ENCODE measurements around the gene NTM.

- TF ChIP-seq, protein P1, sequence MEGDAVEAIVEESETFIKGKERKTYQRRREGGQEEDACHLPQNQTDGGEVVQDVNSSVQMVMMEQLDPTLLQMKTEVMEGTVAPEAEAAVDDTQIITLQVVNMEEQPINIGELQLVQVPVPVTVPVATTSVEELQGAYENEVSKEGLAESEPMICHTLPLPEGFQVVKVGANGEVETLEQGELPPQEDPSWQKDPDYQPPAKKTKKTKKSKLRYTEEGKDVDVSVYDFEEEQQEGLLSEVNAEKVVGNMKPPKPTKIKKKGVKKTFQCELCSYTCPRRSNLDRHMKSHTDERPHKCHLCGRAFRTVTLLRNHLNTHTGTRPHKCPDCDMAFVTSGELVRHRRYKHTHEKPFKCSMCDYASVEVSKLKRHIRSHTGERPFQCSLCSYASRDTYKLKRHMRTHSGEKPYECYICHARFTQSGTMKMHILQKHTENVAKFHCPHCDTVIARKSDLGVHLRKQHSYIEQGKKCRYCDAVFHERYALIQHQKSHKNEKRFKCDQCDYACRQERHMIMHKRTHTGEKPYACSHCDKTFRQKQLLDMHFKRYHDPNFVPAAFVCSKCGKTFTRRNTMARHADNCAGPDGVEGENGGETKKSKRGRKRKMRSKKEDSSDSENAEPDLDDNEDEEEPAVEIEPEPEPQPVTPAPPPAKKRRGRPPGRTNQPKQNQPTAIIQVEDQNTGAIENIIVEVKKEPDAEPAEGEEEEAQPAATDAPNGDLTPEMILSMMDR (conservative IDR thresholded peaks at IDR 0.05; ENCODE audit: low read length): no peak
- TF ChIP-seq EZH2phosphoT487 (IDR thresholded peaks at IDR 0.05; ENCODE audit: borderline replicate concordance): no peak
Measured at GRCh38 chr11:131386408-131386807, 16.0 kb downstream of the NTM start.

All from Loucy (cell line).